HG03196 (cell line): ENCODE results near the gene SYNM.

Experiments used
- ATAC-seq: cut with Tn5 transposase; IDR thresholded peaks from one replicate; pipeline ENCODE4 v1.9.1; 2021; ENCODE audit not compliant: unreplicated experiment

Gene SYNM

GRCh38 chr15:99138491-99138982 lies 33.7 kb downstream of the SYNM start:
- ATAC-seq = no peak

GRCh38 chr15:99139276-99139675 lies 34.4 kb downstream of the SYNM start:
- no peak for ATAC-seq

- no peak for ATAC-seq
These were observed 35.7 kb downstream of the SYNM start for GRCh38 chr15:99140590-99140989.

DNA sequence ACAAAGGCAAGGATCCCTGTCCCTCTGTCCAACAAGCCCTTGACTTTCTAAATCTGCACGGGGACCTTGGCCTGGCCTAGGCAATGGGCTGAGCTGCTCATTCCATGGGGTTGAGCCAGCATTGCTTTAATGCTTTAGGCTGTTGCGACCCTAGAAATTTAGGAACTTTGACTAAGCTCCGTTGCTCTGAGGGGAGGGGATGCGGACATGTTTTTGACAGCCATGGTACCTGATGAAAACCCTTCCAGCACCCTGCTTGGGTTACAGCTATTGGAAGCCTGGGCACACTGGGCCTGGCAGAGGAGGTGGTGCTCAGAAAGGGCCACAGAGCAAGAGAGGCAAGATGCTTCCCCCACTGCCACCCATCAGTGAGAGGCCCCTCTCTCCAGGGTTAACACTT lies 37.1 kb downstream of the SYNM start:
- ATAC-seq = no peak

DNA sequence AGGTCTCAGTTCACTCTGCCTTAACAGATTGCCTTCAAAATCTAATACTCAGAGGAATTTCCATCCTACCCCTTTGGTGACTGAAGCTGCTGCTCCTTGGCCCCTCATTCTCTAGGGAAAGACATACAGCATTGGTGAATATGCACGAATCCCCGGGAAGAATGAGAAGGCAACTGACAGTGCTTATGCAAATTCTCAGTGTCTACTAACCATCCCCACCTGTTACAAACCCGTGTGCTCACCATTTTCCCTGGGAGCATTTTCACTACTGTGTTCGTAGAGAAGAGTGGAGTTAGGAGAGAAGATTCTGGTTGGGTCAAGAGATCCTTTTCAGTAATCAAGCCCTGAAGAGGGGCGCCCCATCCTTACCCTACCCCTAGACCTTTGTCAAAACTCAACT lies 37.7 kb downstream of the SYNM start:
- no peak for ATAC-seq

GRCh38 chr15:99143242-99143641 lies 38.4 kb downstream of the SYNM start:
- no peak for ATAC-seq

- ATAC-seq = no peak
These were observed 39.1 kb downstream of the SYNM start for GRCh38 chr15:99143655-99144610.

DNA sequence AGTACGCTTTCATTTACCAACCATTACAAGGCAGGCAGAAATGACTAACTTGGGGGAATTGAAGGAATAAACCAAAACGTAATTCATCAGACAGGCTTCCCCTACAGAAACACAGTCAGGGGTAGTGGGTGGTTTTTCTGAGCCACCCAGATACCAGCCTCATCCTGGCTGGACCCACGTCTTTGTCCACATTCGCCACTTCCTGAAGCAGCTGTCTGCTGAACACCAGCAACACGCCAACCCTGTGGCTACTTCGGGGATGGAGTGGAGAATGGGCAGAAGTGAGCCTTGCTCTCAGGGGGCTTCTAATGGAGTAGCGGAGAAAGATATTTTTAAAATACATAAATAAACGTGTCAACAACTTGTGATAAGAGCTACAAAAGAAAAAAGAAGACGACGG lies 40.1 kb downstream of the SYNM start:
- no peak for ATAC-seq

DNA sequence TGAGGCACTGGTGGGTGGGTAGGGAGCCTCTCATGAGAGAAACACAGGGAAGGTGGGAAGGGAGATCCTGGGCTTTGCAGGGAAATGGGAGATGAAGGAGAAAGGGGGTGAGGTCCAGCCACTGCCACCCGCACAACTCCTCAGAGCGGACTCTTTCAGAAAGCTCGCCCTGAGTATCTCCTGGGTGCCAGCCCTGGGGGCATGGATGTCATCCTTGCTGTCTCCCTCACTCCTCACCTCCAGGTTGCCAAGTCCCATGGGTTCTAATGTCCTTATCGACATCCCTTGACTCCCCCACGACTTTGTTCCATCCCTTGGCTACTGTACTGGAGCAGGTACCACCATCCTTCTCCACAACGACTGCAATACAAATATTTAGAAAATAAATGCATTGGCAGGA lies 40.9 kb downstream of the SYNM start:
- ATAC-seq = no peak

DNA sequence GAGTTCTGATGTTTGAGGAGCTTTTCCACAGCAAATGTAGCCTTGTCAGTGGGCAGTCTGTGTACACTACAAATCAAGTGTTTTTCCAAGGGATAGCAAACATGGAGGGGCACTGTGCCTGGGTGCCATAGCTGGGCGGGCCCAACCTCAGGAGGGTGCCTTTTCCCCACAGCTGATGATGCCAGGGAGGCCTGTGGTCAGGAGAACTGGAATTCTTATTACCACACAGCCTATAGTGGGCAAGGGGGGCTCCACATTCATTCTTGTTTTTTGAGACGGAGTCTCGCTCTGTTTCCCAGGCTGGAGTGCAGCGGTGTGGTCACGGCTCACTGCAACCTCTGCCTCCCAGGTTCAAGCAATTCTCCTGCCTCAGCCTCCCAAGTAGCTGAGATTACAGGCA lies 41.8 kb downstream of the SYNM start:
- ATAC-seq = no peak

DNA sequence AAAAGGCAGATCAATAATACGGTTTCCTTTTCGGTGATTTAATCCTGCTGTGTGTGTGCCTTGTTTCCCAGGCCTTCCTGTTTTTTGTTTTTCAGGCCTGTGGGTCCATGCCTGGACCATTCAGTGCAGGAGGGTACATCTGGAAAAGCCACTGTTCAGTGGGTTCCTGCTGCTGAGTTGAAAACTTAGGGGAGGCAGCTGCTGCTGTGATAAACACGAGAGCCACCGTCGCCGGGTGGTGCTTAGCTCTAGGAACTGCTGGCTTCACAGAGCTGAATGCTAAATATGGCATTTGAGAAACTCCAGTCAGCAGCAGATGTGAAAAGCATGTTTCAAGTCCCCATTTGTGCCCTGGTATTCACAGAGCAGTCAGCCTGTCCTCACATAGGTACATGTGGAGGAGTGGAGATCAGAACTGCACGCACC lies 44.0 kb downstream of the SYNM start:
- ATAC-seq = no peak

DNA sequence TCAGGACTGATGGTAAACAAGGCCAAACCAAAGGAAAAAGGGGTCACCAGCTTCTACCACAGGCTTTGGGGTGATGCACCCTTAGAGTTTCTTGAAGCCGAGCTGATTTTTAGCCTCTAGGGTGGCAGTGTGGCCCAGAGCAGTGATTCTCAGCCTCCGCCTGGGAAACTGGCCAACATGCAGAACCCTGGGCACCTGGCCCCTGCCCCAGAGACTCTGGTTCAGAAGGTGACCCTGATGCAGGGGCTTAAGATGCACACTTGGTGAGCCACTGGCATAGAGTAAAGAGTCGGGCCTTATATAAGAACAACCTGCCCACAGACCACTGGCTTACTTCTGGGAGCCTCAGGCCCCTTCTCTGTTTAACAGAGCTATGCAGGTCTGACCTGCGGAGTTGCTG lies 44.5 kb downstream of the SYNM start:
- ATAC-seq = no peak

- no peak for ATAC-seq
These were observed 46.3 kb downstream of the SYNM start for GRCh38 chr15:99151156-99151555.

DNA sequence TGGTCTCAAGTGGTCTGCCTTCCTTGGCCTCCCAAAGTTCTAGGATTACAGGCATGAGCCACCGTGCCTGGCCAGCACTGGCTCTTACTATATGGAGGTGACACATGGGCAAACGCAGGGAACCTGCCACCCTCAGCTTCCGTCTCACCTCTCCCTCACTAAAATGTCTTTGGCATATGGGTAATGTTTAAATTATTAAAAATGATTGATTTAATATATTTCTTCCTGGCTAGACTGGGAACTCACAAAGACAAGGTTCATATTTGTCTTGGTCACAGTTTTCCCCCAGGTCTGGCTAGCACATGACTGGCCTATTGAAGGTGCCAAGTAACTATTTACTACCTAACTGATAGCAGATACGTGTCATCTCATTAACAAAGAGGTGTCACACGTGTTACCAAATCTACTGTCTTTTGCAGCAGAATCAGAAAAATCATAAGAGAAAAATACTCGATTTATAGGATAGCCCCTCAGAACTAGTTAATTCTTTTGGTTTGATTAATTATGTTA lies 48.2 kb downstream of the SYNM start:
- no peak for ATAC-seq

DNA sequence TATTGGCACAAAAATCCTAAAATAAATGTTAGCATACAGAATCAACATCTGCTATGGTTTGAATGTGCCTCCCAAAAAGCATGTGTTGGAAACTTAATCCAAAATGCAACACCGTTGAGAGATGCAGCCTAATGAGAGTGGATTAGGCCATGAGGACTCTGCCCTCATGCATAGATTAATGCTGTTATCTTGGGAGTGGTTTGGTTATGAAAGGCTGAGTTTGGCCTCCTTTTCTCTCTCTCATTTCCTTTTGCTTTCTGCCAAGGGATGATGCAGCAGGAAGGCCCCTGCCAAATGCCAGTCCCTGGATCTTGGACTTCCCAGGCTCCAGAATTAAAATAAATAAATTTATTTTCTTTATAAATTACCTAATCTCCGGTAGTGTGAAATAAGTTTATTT lies 49.4 kb downstream of the SYNM start:
- ATAC-seq = no peak

DNA sequence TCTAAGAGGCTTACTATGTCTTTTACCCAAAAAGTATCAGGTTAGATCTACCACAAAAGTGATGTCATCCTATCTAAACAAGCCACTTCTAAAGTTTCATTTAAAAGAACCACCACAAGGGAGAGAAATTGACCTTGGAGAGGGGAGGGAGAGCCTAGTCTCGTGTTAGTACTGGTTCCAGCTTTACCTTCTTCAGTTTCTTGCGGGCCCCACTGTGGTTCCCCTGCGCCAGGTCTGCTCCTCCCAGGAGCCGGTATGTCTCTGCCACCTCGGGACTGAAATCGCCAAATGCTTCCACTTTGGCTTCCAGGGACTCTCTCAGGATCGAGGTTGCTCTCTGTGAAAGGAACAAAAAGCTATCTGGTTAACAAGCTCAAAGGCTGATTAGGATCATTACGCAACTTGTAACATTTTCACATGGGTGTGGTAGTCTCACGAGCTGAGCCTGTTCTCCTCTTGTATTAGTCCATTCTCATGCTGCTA lies 51.1 kb downstream of the SYNM start:
- no peak for ATAC-seq

DNA sequence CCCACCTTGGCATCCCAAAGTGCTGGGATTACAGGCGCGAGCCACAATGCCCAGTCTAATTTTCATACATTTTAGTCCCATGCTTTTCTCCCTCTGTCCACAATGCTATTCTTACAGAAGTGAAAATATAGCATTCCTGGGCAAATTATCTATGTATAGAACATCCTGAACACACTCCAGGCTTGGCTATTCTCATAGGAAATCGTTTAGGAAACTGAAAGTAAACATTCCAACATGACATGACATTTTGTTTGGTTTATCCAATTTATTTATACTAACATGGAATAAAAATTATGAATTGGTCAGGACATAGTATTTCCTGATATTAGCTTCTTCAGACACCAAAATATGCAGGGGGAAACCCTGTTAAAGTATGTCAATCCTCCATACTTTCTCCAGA lies 52.6 kb downstream of the SYNM start:
- no peak for ATAC-seq

- no peak for ATAC-seq
These were observed 53.9 kb downstream of the SYNM start for GRCh38 chr15:99158626-99159412.

GRCh38 chr15:99163271-99164062 lies 58.6 kb downstream of the SYNM start:
- no peak for ATAC-seq

- no peak for ATAC-seq
These were observed 59.2 kb downstream of the SYNM start for GRCh38 chr15:99164119-99164518.
